Activated CD8-positive, alpha-beta memory T cell treated with anti-CD3 and anti-CD28 coated beads for 36 hours (primary cell): ENCODE measurements around the gene PTPRM. TPM values are rescaled to one million over a fixed set of nuclear protein-coding genes. Genes with fewer than 3 reads are reported as not detected.

Experiments used
- CTCF ChIA-PET: fragments of 350-600 bp; sonication (Branson Sonifier 250); formaldehyde crosslinking; loops from one replicate; lab custom pipeline; 2021; ENCODE audit warnings: antibody characterized with exemption; lab: Charles Lee
- POLR2A ChIA-PET: fragments of 350-600 bp; sonication (Branson Sonifier 250); formaldehyde crosslinking; loops from one replicate; lab custom pipeline; 2021; ENCODE audit warnings: antibody characterized with exemption; lab: Charles Lee
- total RNA-seq, 2 experiments: library from RNA; stranded (reverse); gene quantifications; one replicate each; pipeline ENCODE4 v1.2.3, GENCODE V29; 2021

Gene PTPRM
- total RNA-seq, 2 experiments from 2014 or later = 3.5 to 4.1 TPM

DNA sequence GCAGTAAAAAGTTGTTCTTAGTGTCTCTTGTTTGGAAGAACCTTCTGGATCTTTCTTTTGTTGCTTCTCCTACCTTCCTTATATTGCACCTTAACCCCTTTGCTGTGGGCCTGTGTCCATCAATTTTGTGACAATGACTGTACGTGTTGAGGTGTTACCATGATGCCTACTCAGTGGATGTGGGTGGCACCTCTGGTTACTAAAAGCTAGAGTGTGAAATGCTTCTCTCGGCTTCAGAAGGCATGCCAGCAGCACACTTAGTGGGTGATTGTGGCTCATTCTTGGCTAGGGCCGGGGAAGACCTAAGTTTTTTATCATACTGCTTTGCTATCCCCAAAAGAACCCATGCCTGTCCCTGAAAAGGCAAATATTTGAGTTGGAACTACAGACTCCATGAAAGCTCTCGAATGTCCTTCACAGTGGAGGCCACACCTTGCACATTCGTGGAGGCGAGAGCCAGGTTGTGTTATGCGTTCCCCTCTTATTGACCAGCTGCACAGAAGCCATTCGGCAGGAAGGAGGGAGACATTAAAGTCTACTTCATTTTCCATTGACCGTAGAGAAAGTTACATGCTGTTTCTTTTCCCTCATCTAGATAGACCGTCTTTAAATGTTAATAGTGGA lies 528.9 kb downstream of the PTPRM start:
- CTCF ChIA-PET = no interaction called here
- POLR2A ChIA-PET = no interaction called here

GRCh38 chr18:8097399-8097798 lies 530.3 kb downstream of the PTPRM start:
- POLR2A ChIA-PET = no interaction called here
- CTCF ChIA-PET = no interaction called here

DNA sequence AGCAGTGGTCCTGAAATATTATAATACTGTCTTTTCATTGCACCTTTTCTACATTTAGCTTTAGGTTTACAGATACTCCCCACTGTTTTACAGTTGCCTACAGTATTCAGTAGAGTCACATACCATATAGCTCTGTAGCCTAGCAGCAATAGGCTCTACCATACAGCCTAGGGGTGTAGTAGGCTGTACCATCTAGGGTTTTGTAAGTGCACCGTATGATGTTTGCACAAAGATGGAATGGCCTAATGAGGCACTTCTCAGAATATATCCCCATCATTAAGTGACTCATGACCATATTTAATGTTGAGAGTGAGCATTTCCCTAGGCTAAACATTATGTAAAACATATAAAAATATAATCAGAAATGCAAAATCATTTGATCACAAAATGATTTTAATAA lies 530.8 kb downstream of the PTPRM start:
- ChIA-PET POLR2A (no interaction called here), CTCF (no interaction called here)

DNA sequence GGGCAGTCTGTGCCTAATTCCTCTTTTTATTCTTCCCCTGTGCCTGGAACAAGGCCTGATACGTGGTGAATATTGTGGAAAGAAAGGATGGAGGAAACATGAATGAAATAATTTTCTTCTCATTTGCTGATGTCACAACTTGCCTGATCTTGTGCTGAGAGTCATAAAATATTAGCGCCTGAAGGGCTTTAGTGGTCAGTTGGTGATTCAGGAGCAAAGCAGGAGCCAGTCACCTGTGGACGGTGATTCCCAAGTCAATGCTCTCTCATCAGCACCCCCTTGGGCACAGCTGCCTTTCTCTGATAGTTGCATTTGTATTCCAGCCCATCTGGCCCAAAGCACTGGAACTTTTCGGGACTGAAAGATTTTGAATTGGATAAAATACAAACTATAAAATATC lies 539.5 kb downstream of the PTPRM start:
- CTCF ChIA-PET = no interaction called here
- POLR2A ChIA-PET = no interaction called here

GRCh38 chr18:8107426-8107825 lies 540.3 kb downstream of the PTPRM start:
- CTCF ChIA-PET = no interaction called here
- POLR2A ChIA-PET = no interaction called here

DNA sequence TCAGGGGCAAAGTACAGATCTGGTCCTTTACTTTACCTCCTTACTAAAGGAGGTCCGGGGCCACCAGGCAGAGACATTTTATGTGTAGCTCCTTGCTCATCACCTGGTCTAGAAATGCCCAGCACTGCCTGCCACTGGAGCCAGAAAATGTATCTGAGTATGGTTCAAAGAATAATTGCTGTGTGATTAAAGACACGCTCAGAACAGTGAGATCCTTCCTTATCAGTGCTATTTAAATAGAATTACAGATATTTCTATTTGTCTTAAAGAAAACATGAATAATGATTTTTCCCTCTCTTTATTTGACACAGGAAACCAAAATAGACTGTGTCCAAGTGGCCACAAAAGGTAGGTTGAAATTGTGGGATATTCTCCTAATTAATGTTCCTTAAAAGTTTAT lies 547.4 kb downstream of the PTPRM start:
- ChIA-PET POLR2A (no interaction called here), CTCF (no interaction called here)

GRCh38 chr18:8116341-8117005 lies 549.4 kb downstream of the PTPRM start:
- ChIA-PET POLR2A (no interaction called here), CTCF (no interaction called here)

DNA sequence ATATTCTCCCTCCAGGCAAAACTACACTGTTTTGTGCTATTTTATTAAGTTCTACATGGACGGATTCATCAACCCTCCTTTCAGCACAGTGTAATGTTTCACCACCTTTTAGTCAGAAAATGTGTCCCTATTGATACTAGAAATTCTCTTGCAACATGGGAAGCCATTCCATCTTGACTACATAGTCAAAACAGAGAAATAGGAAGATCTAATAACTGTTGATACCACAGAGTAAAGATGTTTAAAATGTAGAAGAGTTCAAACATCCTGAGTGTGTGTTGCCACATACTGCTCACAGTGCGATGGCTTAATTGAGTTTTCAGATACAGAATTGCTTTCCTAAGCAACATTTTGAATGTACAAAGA lies 549.9 kb downstream of the PTPRM start:
- ChIA-PET CTCF (no interaction called here), POLR2A (no interaction called here)

- CTCF ChIA-PET = no interaction called here
- POLR2A ChIA-PET = no interaction called here
Observed at GRCh38 chr18:8121101-8121500, 554.0 kb downstream of the PTPRM start.

DNA sequence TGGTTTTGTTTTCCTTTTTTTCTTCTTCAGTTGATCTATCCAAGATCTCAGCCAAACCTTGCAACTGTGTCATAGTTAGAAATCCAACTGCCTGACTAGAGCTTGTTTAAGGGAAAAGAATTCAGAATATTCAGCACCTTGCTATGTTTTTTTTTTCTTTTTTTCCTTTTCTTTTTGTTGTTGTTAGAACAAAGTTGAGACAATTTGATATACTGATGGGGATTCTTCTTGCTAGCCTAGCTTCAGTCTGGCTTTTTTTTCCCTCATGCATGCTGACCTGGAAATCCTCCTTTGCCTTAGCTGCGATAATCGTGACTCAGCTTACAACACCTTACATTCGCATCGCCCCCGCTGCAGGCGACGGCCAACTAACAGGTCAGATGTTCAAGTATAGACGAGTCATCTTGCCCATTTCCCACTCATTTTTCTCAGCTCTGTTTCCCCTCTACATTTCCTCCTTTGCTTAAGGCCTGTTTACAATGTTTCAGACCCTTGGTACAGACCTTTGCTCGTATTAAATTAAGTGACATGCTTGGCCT lies 554.9 kb downstream of the PTPRM start:
- ChIA-PET POLR2A (no interaction called here), CTCF (no interaction called here)

- ChIA-PET POLR2A (no interaction called here), CTCF (no interaction called here)
Observed at GRCh38 chr18:8124232-8125146, 557.4 kb downstream of the PTPRM start.

- POLR2A ChIA-PET = no interaction called here
Observed at GRCh38 chr18:8130096-8130495, 563.0 kb downstream of the PTPRM start.

DNA sequence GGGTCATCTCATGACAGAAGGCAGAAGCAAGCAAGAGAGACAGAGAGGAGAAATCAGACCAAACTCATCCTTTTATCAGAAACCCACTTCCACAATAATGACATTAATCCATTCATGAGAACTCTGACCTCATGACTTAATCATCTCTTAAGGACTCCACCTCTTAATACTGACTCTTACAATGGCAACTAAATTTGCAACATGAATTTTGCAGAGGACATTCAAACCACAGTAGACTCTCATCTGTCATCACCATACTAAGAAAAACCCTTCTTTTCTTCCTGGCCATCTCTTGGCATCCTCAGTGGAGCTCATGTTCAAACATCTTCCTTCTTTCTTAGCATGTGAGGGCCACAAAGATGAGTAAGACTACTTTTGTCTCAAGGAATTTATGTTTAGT lies 565.9 kb downstream of the PTPRM start:
- ChIA-PET CTCF (no interaction called here), POLR2A (no interaction called here)

More at GRCh38 chr18:8130096-8130495, 563.0 kb downstream of the PTPRM start:
- CTCF ChIA-PET = no interaction called here

GRCh38 chr18:8133888-8134287 lies 566.8 kb downstream of the PTPRM start:
- POLR2A ChIA-PET = no interaction called here
- CTCF ChIA-PET = no interaction called here

DNA sequence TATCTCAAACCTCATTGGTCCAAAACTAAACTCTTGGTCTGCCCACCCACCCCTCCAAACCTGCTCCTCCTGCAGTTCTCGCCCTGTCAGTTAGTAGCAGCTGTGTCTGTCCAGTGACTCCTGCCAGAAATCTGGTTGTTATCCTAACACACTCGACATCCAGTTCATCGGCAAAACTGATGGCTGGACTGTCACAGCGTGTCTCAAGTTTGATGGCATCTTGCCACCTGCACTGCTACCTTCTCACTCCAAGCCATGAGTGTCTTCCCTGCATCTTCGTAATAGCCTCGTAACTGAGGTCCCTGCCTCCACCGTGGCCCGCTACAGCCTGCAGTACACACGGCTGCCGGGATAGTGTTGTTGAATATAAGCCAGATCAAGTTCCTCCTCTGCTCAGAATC lies 572.0 kb downstream of the PTPRM start:
- ChIA-PET POLR2A (no interaction called here), CTCF (no interaction called here)

- POLR2A ChIA-PET = no interaction called here
- CTCF ChIA-PET = no interaction called here
Observed at GRCh38 chr18:8139891-8140406, 572.8 kb downstream of the PTPRM start.

GRCh38 chr18:8140841-8141501 lies 573.9 kb downstream of the PTPRM start:
- CTCF ChIA-PET = no interaction called here
- POLR2A ChIA-PET = no interaction called here

DNA sequence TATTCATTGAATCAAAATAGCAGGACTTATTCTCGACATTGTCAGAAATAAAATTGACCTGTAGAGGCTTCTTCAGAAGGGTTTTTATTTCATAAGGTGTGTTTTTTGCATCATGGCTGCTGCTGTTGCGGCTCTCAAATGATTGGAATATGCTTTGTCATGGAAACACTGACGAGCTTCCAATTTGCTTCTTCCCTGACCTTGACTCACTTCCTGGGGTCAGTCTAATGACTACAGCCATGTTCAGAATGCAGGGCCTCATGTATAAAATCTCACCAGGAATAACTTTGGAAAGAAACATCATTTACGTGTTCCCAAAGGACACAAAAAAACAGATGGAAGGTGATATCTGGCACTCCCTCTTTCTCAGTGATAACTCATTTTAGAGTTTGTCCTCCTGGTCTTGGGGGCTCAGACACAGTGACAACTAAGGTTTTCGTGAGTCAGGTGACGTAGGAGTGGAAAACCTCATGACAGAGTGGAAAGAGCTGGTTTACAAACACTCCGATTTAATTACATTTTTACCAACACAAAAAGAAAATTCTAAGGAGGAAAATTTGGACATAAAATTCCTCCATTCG lies 575.1 kb downstream of the PTPRM start:
- POLR2A ChIA-PET = interaction anchor here (0.7 kb wide), 1 partner anchor 228 kb away, joined by 3 read pairs; no protein-coding TSS in a partner anchor
- CTCF ChIA-PET = no interaction called here

- CTCF ChIA-PET = no interaction called here
Observed at GRCh38 chr18:8142932-8143331, 575.8 kb downstream of the PTPRM start.

More at GRCh38 chr18:8142932-8143331, 575.8 kb downstream of the PTPRM start:
- POLR2A ChIA-PET = no interaction called here
